Stimulated activated CD4-positive, alpha-beta T cell treated with anti-CD3 and anti-CD28 coated beads, TNF-alpha, amount 100 ng/mL, for 4 hours (primary cell): ENCODE data around the gene PDE4B.
"Not testable (repeated sequence)": the region's sequence is repeated elsewhere in the genome, so short reads cannot be mapped to it uniquely, and the experiment has no call there.

Source experiments
- DNase-seq, 3 experiments: peaks; one replicate each; pipeline ENCODE4 v3.0.0-alpha.2; 2020; ENCODE audit warnings: low read depth in 3 of 3

The PDE4B gene

GRCh38 chr1:65953170-65953569, 160.5 kb downstream of the PDE4B start:
- DNase-seq: no peak

- DNase-seq: no peak
Observed at GRCh38 chr1:65955071-65955470, 162.4 kb downstream of the PDE4B start.

- DNase-seq: no peak
Observed at GRCh38 chr1:65955503-65955902, 162.8 kb downstream of the PDE4B start.

- no peak for DNase-seq
Observed at GRCh38 chr1:65958561-65959350, 166.1 kb downstream of the PDE4B start.

- no peak for DNase-seq
Observed at GRCh38 chr1:65959896-65960567, 167.3 kb downstream of the PDE4B start.

- no peak for DNase-seq
Observed at GRCh38 chr1:65963156-65963888, 170.6 kb downstream of the PDE4B start.

- no peak for DNase-seq
Observed at GRCh38 chr1:65964123-65964522, 171.4 kb downstream of the PDE4B start.

- DNase-seq: no peak
Observed at GRCh38 chr1:65965112-65965996, 172.7 kb downstream of the PDE4B start.

- not testable (repeated sequence) for DNase-seq
Observed at GRCh38 chr1:65967492-65967891, 174.8 kb downstream of the PDE4B start.

GRCh38 chr1:65971547-65971946, 178.9 kb downstream of the PDE4B start:
- no peak for DNase-seq

- DNase-seq: no peak
Observed at GRCh38 chr1:65975708-65976107, 183.0 kb downstream of the PDE4B start.

GRCh38 chr1:65979136-65980044, 186.7 kb downstream of the PDE4B start:
- no peak for DNase-seq

GRCh38 chr1:65980237-65980636, 187.5 kb downstream of the PDE4B start:
- no peak for DNase-seq

- DNase-seq: no peak
Observed at GRCh38 chr1:65983500-65983899, 190.8 kb downstream of the PDE4B start.

GRCh38 chr1:65985393-65986066, 192.8 kb downstream of the PDE4B start:
- no peak for DNase-seq

- no peak for DNase-seq
Observed at GRCh38 chr1:65986146-65986545, 193.5 kb downstream of the PDE4B start.

- DNase-seq: no peak
Observed at GRCh38 chr1:65990161-65990560, 197.5 kb downstream of the PDE4B start.

GRCh38 chr1:65991694-65992093, 199.0 kb downstream of the PDE4B start:
- no peak for DNase-seq

- DNase-seq: no peak
Observed at GRCh38 chr1:65992165-65992821, 199.6 kb downstream of the PDE4B start.
